GM18517 (cell line): ENCODE data around the gene SACS.
"Not testable (repeated sequence)": the region's sequence is repeated elsewhere in the genome, so short reads cannot be mapped to it uniquely, and the experiment has no call there.

Source experiments
- ATAC-seq: cut with Tn5 transposase; IDR thresholded peaks from one replicate; pipeline ENCODE4 v1.9.1; 2021; ENCODE audit warnings: mild to moderate bottlenecking, moderate library complexity; ENCODE audit not compliant: unreplicated experiment

SACS gene

DNA sequence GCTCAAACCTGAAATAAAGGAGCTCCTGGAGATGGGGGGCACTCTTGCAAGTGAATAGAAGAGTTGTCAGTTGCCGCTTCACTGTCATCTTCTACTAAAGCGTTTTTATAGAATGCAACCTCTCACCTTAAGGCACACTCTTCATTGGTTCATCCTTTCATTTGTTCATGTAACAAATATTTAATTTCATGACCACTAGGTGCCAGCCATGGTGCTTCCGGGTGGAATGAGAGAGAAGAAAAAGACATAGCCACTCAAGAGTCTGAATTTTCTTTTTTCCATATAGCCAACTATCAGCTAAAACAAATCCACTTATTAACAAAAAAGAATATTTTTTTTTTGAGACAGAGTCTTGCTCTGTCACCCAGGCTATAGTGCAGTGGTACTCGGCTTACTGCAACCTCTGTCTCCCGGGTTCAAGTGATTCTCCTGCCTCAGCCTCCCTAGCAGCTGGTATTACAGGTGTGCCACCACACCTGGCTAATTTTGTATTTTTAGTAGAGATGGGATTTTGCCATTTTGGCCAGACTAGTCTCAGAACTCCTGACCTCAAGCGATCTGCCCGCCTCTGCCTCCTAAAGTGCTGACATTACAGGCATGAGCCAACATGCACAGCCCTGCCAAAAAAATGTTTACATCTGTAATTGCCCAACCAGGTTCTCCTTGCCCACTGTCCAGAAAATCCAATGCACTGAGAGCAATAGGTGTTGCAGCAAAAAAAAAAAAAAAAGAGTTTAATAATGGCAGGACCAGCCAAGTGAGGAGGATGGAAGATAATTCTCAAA, 22.1 kb upstream of the SACS start:
- ATAC-seq, result no peak

GRCh38 chr13:23453132-23453531, 19.6 kb upstream of the SACS start:
- ATAC-seq, result no peak

DNA sequence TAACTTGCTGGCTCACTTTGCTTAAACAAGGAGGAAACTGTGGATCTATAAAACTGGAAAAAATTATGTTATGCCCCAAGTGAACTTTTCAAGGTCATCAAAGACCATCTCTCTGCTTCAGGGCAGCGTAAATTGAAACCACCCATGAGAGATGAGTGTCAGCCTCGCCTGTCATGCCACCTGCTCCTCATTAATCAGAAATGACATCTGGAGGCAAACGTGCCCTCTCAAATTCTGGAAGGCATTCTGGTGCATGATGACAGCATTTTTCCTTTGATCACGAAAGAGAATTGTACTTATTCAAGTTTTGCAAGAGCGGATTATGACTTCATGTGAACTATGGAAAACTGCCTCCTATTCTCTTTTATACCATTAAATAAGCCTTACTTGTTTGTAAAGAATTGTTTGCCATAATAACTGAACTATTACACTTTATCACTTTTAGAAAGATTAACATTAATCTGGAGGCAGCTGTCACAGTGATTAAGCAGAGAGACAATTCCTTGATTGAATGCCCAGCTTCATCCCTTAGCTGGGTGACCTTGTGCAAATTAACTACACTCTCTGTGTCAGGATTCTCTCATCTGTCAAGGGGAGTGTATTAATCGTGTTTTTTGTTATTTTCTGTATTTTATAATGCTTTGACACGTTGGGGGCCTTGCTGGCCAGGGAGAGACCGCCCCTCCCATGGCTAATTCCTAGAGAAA, 17.0 kb upstream of the SACS start:
- no peak for ATAC-seq

- no peak for ATAC-seq
Observed at GRCh38 chr13:23449398-23450162, 16.1 kb upstream of the SACS start.

- no peak for ATAC-seq
Observed at GRCh38 chr13:23447927-23448326, 14.4 kb upstream of the SACS start.

DNA sequence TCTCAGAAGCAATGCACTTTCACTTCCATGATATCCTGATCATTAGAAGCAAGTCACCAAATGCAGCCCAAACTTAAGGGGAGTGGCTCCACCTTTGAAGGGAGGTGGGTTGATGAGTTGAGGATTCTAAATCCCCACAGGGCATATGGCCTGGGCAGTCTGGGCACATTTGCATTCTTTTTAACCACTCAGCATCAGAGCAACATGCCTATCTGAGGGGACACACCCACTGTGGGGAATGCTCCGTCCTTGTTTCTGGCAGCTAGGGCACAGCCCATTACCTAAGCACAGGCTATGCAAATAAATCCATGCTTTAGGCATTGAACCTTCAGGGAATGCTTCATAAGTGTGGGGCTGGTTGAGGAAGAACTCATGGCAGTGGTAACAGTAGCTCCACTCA, 12.3 kb upstream of the SACS start:
- no peak for ATAC-seq

- no peak for ATAC-seq
Observed at GRCh38 chr13:23443878-23444277, 10.4 kb upstream of the SACS start.

DNA sequence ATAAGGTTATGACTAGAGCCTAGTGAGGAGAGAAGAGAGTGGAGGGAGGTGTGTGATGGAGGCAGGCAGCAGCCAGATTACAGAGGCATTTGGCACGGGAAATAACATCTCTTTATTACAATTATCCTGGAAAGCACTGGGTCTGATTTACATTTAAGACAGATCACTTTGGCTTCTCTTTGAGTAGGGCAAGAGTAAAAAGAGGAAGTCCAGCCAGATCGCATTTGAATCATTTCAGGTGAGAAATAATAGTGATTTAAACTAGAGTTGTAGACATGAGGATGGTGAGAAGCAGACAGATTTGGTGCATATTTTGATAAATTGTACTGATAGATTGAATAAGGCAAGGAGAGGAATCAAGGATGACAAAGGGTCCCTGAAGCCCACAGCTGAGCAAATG, 9.6 kb upstream of the SACS start:
- no peak for ATAC-seq

DNA sequence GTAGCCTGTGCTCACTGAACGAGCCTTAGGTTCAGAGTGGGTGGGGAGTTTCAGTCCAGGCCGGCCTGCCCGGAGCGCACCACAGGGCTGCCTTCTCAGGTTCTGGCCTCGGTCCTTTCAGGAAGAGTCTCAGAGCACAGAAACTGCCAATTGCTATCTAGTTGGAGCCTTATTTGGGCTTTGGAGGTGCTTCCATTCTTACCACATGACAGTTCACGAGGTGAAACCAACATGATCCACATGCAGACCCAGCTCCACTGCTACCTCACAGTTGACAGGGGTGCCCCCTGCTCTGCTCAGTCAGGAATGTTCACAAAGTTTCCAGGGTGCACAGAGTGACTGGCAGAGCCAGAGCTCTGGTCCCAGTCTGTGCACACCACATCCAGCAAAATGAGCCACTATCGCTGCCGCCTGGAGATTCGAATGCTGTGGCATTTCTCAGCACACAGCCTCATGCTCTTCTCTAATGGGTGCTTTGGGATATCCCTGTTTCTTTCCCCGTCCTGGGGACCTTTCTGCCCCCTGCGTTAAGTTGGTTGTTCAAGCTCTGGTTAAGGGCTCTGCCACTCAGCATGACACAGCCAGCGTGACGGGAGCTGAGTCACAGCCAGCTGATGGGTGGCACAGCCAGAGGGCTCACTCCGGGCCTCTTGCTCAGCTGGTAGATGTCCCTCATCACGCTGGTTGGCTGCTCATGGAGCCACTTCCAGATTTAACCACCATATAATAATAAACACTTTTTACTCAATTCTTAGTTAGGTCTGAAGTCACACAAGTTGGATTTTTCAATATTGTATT, 7.5 kb upstream of the SACS start:
- ATAC-seq, result no peak

- ATAC-seq, result not testable (repeated sequence)
Observed at GRCh38 chr13:23440324-23440723, 6.8 kb upstream of the SACS start.

- ATAC-seq, result no peak
Observed at GRCh38 chr13:23437916-23438315, 4.4 kb upstream of the SACS start.

GRCh38 chr13:23436680-23437079, 3.2 kb upstream of the SACS start:
- no peak for ATAC-seq

- no peak for ATAC-seq
Observed at GRCh38 chr13:23434491-23434890, 989 bp upstream of the SACS start.

- ATAC-seq, result no peak
Observed at GRCh38 chr13:23432626-23433025, 876 bp downstream of the SACS start.

DNA sequence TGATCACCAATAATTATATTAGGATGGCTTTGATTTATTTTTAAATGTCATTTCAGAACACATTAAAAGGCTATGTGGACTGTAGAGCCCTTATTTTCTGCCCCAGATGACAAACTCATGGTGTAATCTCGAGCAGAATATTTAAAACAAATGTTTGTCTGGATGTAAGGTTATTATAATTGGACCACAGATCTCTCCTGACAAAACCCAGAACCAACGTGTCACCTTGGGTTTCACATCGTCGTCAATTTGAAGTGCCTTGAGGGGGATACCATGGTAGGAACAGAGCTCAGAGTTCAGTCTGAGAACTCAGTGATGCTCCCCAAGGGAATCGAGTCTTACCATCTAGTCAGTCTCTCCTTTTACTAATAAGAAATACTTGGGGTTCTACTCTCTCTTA, 2.8 kb downstream of the SACS start:
- ATAC-seq, result no peak

- ATAC-seq, result no peak
Observed at GRCh38 chr13:23427881-23428528, 5.5 kb downstream of the SACS start.

GRCh38 chr13:23427342-23427843, 6.1 kb downstream of the SACS start:
- ATAC-seq, result no peak

- ATAC-seq, result no peak
Observed at GRCh38 chr13:23421596-23421995, 11.9 kb downstream of the SACS start.

DNA sequence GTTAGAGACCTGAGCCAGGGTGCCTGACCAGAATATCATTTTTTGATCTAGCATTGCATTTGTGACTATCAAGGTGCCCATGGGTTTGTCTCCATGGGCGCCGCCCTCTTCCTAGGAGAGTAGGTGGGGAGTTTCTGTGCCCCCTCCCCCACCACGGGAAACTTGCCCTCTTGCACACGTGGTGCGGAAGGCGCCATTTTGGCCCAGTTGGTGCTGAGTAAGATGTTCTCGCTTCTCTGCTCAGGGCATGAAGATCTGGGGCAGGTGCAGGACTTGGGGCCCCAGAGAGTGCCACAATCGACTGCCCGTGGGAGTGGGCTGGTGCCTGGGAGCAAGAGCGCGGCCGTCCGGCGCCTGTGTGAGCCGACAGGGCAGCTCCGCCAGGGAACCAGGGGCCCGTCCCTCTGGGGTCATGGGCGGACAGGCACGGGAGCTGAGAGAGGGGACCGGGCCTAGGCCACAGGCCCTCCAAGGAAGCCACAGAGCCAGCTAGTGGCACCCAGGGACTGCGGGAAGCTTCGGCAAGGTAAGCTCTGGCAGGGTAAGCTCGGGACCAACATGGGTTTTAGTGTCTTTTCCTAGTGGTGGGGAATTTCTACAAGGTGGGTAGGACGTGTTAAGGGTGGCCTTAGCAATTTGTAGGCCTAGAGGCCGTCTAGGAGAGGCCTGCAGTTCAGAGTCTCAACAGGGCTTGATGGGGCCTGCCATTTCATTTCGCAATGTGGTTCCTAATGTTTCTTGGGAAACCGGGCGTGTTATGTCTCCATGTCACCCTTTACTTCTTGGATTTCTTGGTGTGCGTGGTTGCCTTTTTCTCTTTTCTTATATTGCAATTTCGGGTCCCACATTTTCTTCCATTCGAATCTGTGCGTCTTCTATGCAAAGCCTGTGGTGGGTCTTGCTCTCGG, 14.5 kb downstream of the SACS start:
- ATAC-seq, result no peak
